Keratinocyte (primary cell): ENCODE measurements around the gene KDM3A.

Source experiments
- CTCF ChIP-seq, 3 experiments: IDR thresholded peaks in 1 of 3; conservative IDR thresholded peaks in 1 of 3; optimal IDR thresholded peaks in 1 of 3; 2 replicates in 2 of 3; 3 replicates in 1 of 3; pipeline versions ENCODE3 to v1.5.1; 2011; ENCODE audit warnings: low read length in 3 of 3, mild to moderate bottlenecking in 3 of 3, moderate library complexity in 2 of 3, control low read depth in 1 of 3, inconsistent platforms in 1 of 3; ENCODE audit not compliant: insufficient read depth in 2 of 3; ENCODE audit errors: extremely low read depth in 1 of 3
- EZH2 ChIP-seq: IDR thresholded peaks from one replicate; pipeline ENCODE4 v1.6.1; 2012; ENCODE audit warnings: inconsistent platforms, mild to moderate bottlenecking, low read length, moderate library complexity

GRCh38 chr2:86443631-86444350 is 2.6 kb downstream of the KDM3A start:
- TF ChIP-seq CTCF (optimal IDR thresholded peaks at IDR 0.05 in 1 of 3, IDR thresholded peaks at IDR 0.05 in 1 of 3, conservative IDR thresholded peaks at IDR 0.05 in 1 of 3; ENCODE audit: extremely low read depth in 1 of 3, insufficient read depth in 2 of 3, low read length in 3 of 3), result no peak
- no peak for TF ChIP-seq EZH2
